Mononuclear cell (primary cell): ENCODE measurements around the gene UNC13D. TPM values are rescaled to one million over a fixed set of nuclear protein-coding genes. Genes with fewer than 3 reads are reported as not detected.
A peak's percentile ranks its signal among the peaks of the same experiment; 100 is the strongest.
"Not testable (repeated sequence)": the region's sequence is repeated elsewhere in the genome, so short reads cannot be mapped to it uniquely, and the experiment has no call there.

Experiments
- H3K27me3 ChIP-seq: 2 replicates; pipeline ENCODE4 v1.6.0; 2011; ENCODE audit warnings: low read length, control low read depth; ENCODE audit not compliant: insufficient read depth
- H3K4me1 ChIP-seq: 2 replicates; pipeline ENCODE4 v1.5.1; 2011; ENCODE audit warnings: mild to moderate bottlenecking, low read length, control low read depth; ENCODE audit not compliant: insufficient read depth
- H3K4me3 ChIP-seq: 2 replicates; pipeline ENCODE4 v1.5.1; 2011; ENCODE audit warnings: mild to moderate bottlenecking, low read length, moderate library complexity
- H3K9me3 ChIP-seq: 2 replicates; pipeline ENCODE4 v1.5.1; 2011; ENCODE audit warnings: low read depth, mild to moderate bottlenecking, control low read depth, low read length
- total RNA-seq: library from RNA; depleted of rRNA; stranded (reverse); fragments of >200 nt; gene quantifications from one replicate; pipeline ENCODE4 v1.2.3, GENCODE V29; 2012

The UNC13D gene
- total RNA-seq, 1 donor = 42.9 TPM

- H3K4me1 ChIP-seq = peaks cover 43% of the 10 kb centered on the region
- H3K4me3 ChIP-seq = peak overlapping the region; percentile 23
- peaks cover 11% of the 10 kb centered on the region for H3K27me3 ChIP-seq
- no peaks in the 10 kb centered on the region for H3K9me3 ChIP-seq
Observed at GRCh38 chr17:75877752-75878173, 33.6 kb upstream of the UNC13D start.

- Histone ChIP-seq H3K4me1 (peaks cover 49% of the 10 kb centered on the region), H3K9me3 (no peaks in the 10 kb centered on the region), H3K27me3 (peaks cover 11% of the 10 kb centered on the region), H3K4me3 (peak overlapping the region; percentile 23)
Observed at GRCh38 chr17:75876938-75877751, 32.9 kb upstream of the UNC13D start.

- no peaks in the 10 kb centered on the region for H3K9me3 ChIP-seq
- H3K27me3 ChIP-seq = peaks cover 11% of the 10 kb centered on the region
- peak overlapping the region; percentile 8 for H3K4me3 ChIP-seq
- peaks cover 49% of the 10 kb centered on the region for H3K4me1 ChIP-seq
Observed at GRCh38 chr17:75876190-75876937, 32.2 kb upstream of the UNC13D start.

- H3K4me1 ChIP-seq = peaks cover 49% of the 10 kb centered on the region
- H3K4me3 ChIP-seq = no peak overlapping the region
- peaks cover 11% of the 10 kb centered on the region for H3K27me3 ChIP-seq
- no peaks in the 10 kb centered on the region for H3K9me3 ChIP-seq
Observed at GRCh38 chr17:75875940-75876189, 31.7 kb upstream of the UNC13D start.

- no peaks in the 10 kb centered on the region for H3K9me3 ChIP-seq
- peaks cover 49% of the 10 kb centered on the region for H3K4me1 ChIP-seq
- H3K27me3 ChIP-seq = peaks cover 11% of the 10 kb centered on the region
- no peak overlapping the region for H3K4me3 ChIP-seq
Observed at GRCh38 chr17:75875182-75875939, 31.2 kb upstream of the UNC13D start.

GRCh38 chr17:75874323-75875181 is 30.3 kb upstream of the UNC13D start:
- Histone ChIP-seq H3K9me3 (no peaks in the 10 kb centered on the region), H3K27me3 (peaks cover 8% of the 10 kb centered on the region), H3K4me3 (no peak overlapping the region), H3K4me1 (peaks cover 49% of the 10 kb centered on the region)

- Histone ChIP-seq H3K9me3 (no peaks in the 10 kb centered on the region), H3K27me3 (peaks cover 2% of the 10 kb centered on the region), H3K4me1 (peaks cover 44% of the 10 kb centered on the region), H3K4me3 (no peak overlapping the region)
Observed at GRCh38 chr17:75873587-75874322, 29.6 kb upstream of the UNC13D start.

GRCh38 chr17:75872434-75873351 is 28.5 kb upstream of the UNC13D start:
- Histone ChIP-seq H3K27me3 (no peaks in the 10 kb centered on the region), H3K9me3 (no peaks in the 10 kb centered on the region), H3K4me3 (no peak overlapping the region), H3K4me1 (peaks cover 35% of the 10 kb centered on the region)

- not testable (repeated sequence) for H3K27me3 ChIP-seq, H3K9me3 ChIP-seq, H3K4me3 ChIP-seq
- peaks cover 11% of the 10 kb centered on the region for H3K4me1 ChIP-seq
Observed at GRCh38 chr17:75870228-75870627, 26.0 kb upstream of the UNC13D start.

GRCh38 chr17:75869282-75870141 is 25.3 kb upstream of the UNC13D start:
- Histone ChIP-seq H3K27me3 (no peaks in the 10 kb centered on the region), H3K9me3 (no peaks in the 10 kb centered on the region), H3K4me3 (no peak overlapping the region), H3K4me1 (peaks cover 18% of the 10 kb centered on the region)

GRCh38 chr17:75868730-75869281 is 24.6 kb upstream of the UNC13D start:
- peaks cover 25% of the 10 kb centered on the region for H3K4me1 ChIP-seq
- H3K27me3 ChIP-seq, H3K9me3 ChIP-seq, H3K4me3 ChIP-seq: not testable (repeated sequence)

GRCh38 chr17:75865404-75866188 is 21.4 kb upstream of the UNC13D start:
- not testable (repeated sequence) for H3K27me3 ChIP-seq, H3K9me3 ChIP-seq
- H3K4me1 ChIP-seq = peaks cover 22% of the 10 kb centered on the region

More at GRCh38 chr17:75865404-75866188, 21.4 kb upstream of the UNC13D start:
- not testable (repeated sequence) for H3K4me3 ChIP-seq
